NCI-H2107 treated with DMSO at 0.1 percent for 48 hours (cell line): ENCODE measurements around the gene TMSB4X.

Experiments used
- DNase-seq: peaks from one replicate; lab custom pipeline; 2025; ENCODE audit not compliant: unreplicated experiment; lab: John Stamatoyannopoulos, UW

TMSB4X gene

GRCh38 chrX:13022926-13023325 is 48.0 kb downstream of the TMSB4X start:
- DNase-seq, result no peak

GRCh38 chrX:13023567-13023966 is 48.7 kb downstream of the TMSB4X start:
- DNase-seq, result no peak

- DNase-seq, result no peak
These were observed 49.1 kb downstream of the TMSB4X start for GRCh38 chrX:13023979-13024378.

- DNase-seq, result no peak
These were observed 50.1 kb downstream of the TMSB4X start for GRCh38 chrX:13024986-13025385.
